Esophagus squamous epithelium (tissue), 4 donors: Measurements from ENCODE around the gene BARX1.
"Not testable (repeated sequence)": the region's sequence is repeated elsewhere in the genome, so short reads cannot be mapped to it uniquely, and the experiment has no call there.

ENCODE experiments used
- CTCF ChIP-seq, 6 experiments: fragments of 450-650 bp in 4 of 6; fragments of 200-600 bp in 2 of 6; sonication (generic) in 2 of 6; IDR thresholded peaks; one replicate each; pipeline ENCODE4 v1.5.1; 2016 to 2019; ENCODE audit warnings: antibody characterized with exemption in 6 of 6, mild to moderate bottlenecking in 4 of 6, moderate library complexity in 4 of 6
- POLR2A ChIP-seq, 4 donors: fragments of 450-650 bp; IDR thresholded peaks; one replicate each; pipeline ENCODE4 v1.6.1; 2017; ENCODE audit warnings: antibody characterized with exemption in 4 of 4, mild to moderate bottlenecking in 4 of 4, moderate library complexity in 3 of 4

GRCh38 chr9:93972655-93973054 is 17.5 kb upstream of the BARX1 start:
- not testable (repeated sequence) for TF ChIP-seq CTCF, POLR2A (IDR thresholded peaks at IDR 0.05)
